HG02759 (cell line): ENCODE results near the gene GPR50.

Experiments
- ATAC-seq: cut with Tn5 transposase; IDR thresholded peaks from one replicate; pipeline ENCODE4 v1.9.1; 2021; ENCODE audit warnings: mild to moderate bottlenecking, moderate library complexity; ENCODE audit not compliant: unreplicated experiment

Gene GPR50

DNA sequence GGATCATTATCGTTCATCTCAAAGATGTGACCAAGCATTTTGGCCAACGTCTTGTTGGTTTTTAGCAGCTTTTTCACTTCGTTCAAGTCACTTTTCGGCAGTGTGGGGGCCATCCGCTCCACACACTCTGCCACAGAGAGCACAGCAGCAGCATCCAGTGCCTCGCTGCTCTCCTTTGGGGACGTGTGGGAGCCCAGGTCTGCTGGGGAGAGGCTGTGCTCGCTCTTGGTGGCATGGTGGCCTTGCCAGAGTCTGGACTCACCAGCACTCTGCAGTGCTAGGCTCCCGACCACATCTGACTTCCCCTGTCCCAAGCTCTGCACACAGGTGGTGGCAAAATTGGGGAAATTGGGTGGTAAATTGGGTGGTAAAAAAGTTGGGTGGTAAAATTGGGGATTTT, 50.6 kb downstream of the GPR50 start:
- ATAC-seq: no peak

DNA sequence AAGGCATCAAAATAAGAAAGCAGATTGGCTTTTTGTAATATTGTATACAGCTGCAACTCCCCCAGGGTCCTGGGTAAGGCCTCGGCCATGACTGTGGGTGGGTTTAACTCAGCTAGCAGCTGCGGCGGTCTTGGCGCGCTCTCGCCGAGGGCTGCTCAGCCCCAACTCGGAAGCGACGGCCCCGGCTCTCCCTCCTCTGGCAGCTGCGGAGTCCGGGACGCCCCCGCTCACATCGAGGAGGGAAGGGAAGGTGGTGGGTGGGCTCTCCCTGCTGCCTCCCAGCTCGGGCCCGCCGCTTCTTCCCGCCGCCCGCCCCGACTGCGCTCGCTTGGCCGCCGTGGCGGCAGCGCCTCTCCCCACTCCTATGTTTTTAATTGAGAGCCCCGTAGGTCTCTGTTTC, 51.2 kb downstream of the GPR50 start:
- ATAC-seq: no peak

- no peak for ATAC-seq
Observed at GRCh38 chrX:151228935-151229334, 52.6 kb downstream of the GPR50 start.
